ENCODE measurements around the gene CHST5. TPM values are rescaled to one million over a fixed set of nuclear protein-coding genes. Genes with fewer than 3 reads are reported as not detected.

CHST5 gene
- total RNA-seq, 3 donors from 2014 or later (not counting 1 experiment from before 2014, with no cell fraction given) = not detected

DNA sequence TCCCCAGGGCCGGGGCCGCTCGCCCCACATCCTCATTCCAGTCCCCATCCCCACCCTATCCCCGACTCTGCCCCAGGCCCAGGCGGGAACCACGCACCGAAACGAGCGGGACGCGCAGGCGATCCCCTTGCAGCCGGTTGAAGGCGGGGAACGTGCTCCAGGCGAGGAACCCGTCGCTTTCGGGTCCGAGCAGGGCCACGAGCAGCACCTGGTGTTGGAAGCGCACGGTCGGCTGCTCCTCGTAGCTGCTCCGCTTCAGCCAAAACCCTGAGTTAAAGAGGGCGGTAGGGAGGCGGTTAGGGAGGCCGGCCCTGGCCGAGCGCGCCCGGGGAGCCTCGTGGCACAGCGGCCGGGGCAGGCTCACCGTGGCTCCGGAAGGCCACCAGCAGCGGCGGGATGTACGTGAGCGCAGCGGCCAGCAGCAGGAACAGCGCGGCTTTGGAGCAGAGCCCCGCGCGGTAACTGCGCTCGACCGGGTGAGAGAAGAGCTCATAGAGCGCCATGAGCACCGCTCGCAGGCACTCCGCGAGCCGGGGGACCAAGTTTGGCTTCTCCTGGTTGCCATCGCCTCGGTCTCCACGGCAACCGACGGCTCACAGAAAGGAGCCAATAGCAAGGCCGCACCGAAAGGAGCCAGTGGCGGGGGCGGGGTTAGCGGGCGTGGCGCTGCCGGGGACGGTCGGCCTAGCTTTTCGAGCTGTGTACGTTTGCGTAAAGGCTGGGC, 20.0 kb upstream of the CHST5 start, which contains the start of gene TMEM231:
Gene TMEM231 (minus strand): TSS at position 546 of the 724 bp plus-strand sequence. CDS start 43 bp downstream, at position 503.
- under 1% methylated on average over 75 of the region's 75 CpGs for WGBS (ENCODE audit: insufficient coverage)
- Mint-ChIP-seq H3K27me3 (ENCODE audit: low read depth in 2 of 2) (peaks cover 9 to 17% of the 10 kb centered on the region in 2 donors), H3K36me3 (no peaks in the 10 kb centered on the region), H3K4me3 (peak within 1 kb of the TSS; percentile 93), H3K27ac (peak within 1 kb of the TSS; percentile 77 to 94), H3K9me3 (no peaks in the 10 kb centered on the region), H3K4me1 (peaks cover 11% of the 10 kb centered on the region in 2 donors)
- TF ChIP-seq, protein P1, sequence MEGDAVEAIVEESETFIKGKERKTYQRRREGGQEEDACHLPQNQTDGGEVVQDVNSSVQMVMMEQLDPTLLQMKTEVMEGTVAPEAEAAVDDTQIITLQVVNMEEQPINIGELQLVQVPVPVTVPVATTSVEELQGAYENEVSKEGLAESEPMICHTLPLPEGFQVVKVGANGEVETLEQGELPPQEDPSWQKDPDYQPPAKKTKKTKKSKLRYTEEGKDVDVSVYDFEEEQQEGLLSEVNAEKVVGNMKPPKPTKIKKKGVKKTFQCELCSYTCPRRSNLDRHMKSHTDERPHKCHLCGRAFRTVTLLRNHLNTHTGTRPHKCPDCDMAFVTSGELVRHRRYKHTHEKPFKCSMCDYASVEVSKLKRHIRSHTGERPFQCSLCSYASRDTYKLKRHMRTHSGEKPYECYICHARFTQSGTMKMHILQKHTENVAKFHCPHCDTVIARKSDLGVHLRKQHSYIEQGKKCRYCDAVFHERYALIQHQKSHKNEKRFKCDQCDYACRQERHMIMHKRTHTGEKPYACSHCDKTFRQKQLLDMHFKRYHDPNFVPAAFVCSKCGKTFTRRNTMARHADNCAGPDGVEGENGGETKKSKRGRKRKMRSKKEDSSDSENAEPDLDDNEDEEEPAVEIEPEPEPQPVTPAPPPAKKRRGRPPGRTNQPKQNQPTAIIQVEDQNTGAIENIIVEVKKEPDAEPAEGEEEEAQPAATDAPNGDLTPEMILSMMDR (IDR thresholded peaks at IDR 0.05) = no peak
- H3K27ac ChIP-seq (ENCODE audit: low read length) = peak within 1 kb of the TSS; percentile 73
- peak; percentile 96 to 97 (median 97) for ATAC-seq
- DNase-seq = peak; percentile 90 to 97
- no peaks in the 10 kb centered on the region for H3K27me3 ChIP-seq (ENCODE audit: control insufficient read depth, insufficient read depth, low read length)
- H3K4me3 ChIP-seq (ENCODE audit: low read length) = peak within 1 kb of the TSS; percentile 43
- H3K36me3 ChIP-seq (ENCODE audit: control insufficient read depth, insufficient read depth, low read length) = no peaks in the 10 kb centered on the region
- H3K9me3 ChIP-seq (ENCODE audit: control insufficient read depth, insufficient read depth, low read length) = no peaks in the 10 kb centered on the region
- intact Hi-C loops (cut with micrococcal nuclease) = loop anchor here (1.0 to 2.0 kb wide), 4 partner anchors 10 to 123 kb away; partner anchors contain the start of genes CFDP1, GABARAPL2, KARS1 and TERF2IP
- H3K4me1 ChIP-seq (ENCODE audit: control insufficient read depth, insufficient read depth, low read length) = peaks cover 15% of the 10 kb centered on the region

DNA sequence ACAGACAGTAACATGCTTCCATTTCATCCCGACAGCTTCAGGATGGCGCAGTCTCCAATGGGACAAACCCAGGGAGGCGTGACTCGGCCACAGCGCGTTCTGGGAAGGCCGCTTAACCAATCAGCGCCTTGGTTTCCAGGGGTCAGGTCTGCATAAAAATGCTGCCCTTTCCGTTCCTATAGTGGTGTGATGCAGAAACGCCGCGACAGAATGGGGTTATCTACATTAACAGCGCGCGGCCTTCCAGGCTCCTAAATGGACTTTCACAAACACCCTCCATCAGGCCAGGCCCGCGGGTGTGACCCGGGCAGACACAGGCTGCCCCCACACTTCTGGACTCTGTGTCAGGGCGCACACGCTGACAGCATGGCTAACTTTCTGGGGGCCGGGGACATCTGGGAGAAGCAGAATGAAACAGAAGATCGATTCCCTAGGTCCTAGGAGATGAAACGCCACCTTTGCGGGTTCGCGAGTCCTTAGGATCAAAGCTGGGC, 19.4 kb upstream of the CHST5 start:
- Histone ChIP-seq H3K4me1 (ENCODE audit: control insufficient read depth, insufficient read depth, low read length) (peaks cover 15% of the 10 kb centered on the region), H3K9me3 (ENCODE audit: control insufficient read depth, insufficient read depth, low read length) (no peaks in the 10 kb centered on the region), H3K27ac (ENCODE audit: low read length) (peak overlapping the region; percentile 73), H3K27me3 (ENCODE audit: control insufficient read depth, insufficient read depth, low read length) (no peaks in the 10 kb centered on the region), H3K36me3 (ENCODE audit: control insufficient read depth, insufficient read depth, low read length) (no peaks in the 10 kb centered on the region), H3K4me3 (ENCODE audit: low read length) (peak overlapping the region; percentile 43)
- no peak for ATAC-seq
- TF ChIP-seq, protein P1 (IDR thresholded peaks at IDR 0.05) = no peak
- peak overlapping the region; percentile 75 to 94 for H3K27ac Mint-ChIP-seq
- WGBS (ENCODE audit: insufficient coverage) = 6% methylated on average over 26 of the region's 26 CpGs
- peaks cover 9 to 17% of the 10 kb centered on the region in 2 donors for H3K27me3 Mint-ChIP-seq (ENCODE audit: low read depth in 2 of 2)
- intact Hi-C loops (cut with micrococcal nuclease) = no loop called here
- no peaks in the 10 kb centered on the region for H3K36me3 Mint-ChIP-seq
- peaks cover 11% of the 10 kb centered on the region in 2 donors for H3K4me1 Mint-ChIP-seq
- H3K4me3 Mint-ChIP-seq = peak overlapping the region; percentile 93
- no peaks in the 10 kb centered on the region for H3K9me3 Mint-ChIP-seq
- no peak for DNase-seq

DNA sequence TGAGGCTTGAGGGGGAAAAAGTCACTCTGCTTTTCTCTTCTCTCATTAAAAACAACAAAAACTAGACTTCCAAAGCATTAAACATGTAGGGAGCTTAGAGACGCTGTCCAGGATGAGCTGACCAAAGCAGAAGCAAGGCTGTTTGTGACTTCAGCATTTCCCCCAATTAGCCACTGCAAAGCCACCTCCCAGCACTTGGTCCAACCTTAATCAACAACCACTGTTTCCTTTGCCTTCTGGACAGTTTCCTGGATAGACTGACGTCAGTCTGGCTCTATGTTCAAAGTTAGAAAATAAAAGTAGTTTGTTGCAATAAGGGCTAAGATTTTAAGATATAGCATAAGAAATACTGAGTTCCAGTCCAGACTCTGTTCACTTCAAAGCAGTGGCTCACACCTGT, 17.0 kb upstream of the CHST5 start:
- Histone ChIP-seq H3K9me3 (ENCODE audit: control insufficient read depth, insufficient read depth, low read length) (no peaks in the 10 kb centered on the region), H3K27me3 (ENCODE audit: control insufficient read depth, insufficient read depth, low read length) (no peaks in the 10 kb centered on the region), H3K27ac (ENCODE audit: low read length) (no peak overlapping the region), H3K4me1 (ENCODE audit: control insufficient read depth, insufficient read depth, low read length) (peaks cover 15% of the 10 kb centered on the region), H3K36me3 (ENCODE audit: control insufficient read depth, insufficient read depth, low read length) (no peaks in the 10 kb centered on the region), H3K4me3 (ENCODE audit: low read length) (no peak overlapping the region)
- no peaks in the 10 kb centered on the region for H3K36me3 Mint-ChIP-seq
- no peak for ATAC-seq
- no peak for DNase-seq
- no peaks in the 10 kb centered on the region for H3K9me3 Mint-ChIP-seq
- H3K4me3 Mint-ChIP-seq = no peak overlapping the region
- peaks cover 9 to 16% of the 10 kb centered on the region in 2 donors for H3K27me3 Mint-ChIP-seq (ENCODE audit: low read depth in 2 of 2)
- intact Hi-C loops (cut with micrococcal nuclease) = no loop called here
- TF ChIP-seq, protein P1 (IDR thresholded peaks at IDR 0.05) = no peak
- H3K4me1 Mint-ChIP-seq = peaks cover 11% of the 10 kb centered on the region in 2 donors
- H3K27ac Mint-ChIP-seq = no peak overlapping the region
- 86% methylated on average over 1 of the region's 2 CpGs for WGBS (ENCODE audit: insufficient coverage)
